Heart left ventricle (tissue), 16 donors: ENCODE data around the gene PTPRJ. TPM values are rescaled to one million over a fixed set of nuclear protein-coding genes. Genes with fewer than 3 reads are reported as not detected.

Source experiments
- ATAC-seq, 4 donors: fragments of 200-7000 bp; cut with Tn5 transposase; one replicate each; pipeline ENCODE4 v1.9.1; 2020 to 2022; ENCODE audit warnings: moderate library complexity in 4 of 4, mild to moderate bottlenecking in 3 of 4, moderate number of reproducible peaks in 1 of 4
- DNase-seq, 5 donors: peaks; one replicate each; pipeline ENCODE4 v3.0.0-alpha.2; 2020
- H3K27ac ChIP-seq, 12 donors: fragments of 200-600 bp; sonication (generic) in 4 of 12; one replicate each; pipeline versions ENCODE4 v1.5.0 to v1.8.0; 2016 to 2022; ENCODE audit warnings: mild to moderate bottlenecking in 2 of 12
- H3K27me3 ChIP-seq, 9 donors: fragments of 200-600 bp; sonication (generic) in 2 of 9; one replicate each; pipeline versions ENCODE4 v1.5.1 to v1.8.0; 2016 to 2022; ENCODE audit warnings: mild to moderate bottlenecking in 3 of 9
- H3K36me3 ChIP-seq, 9 donors: fragments of 200-600 bp; sonication (generic) in 2 of 9; one replicate each; pipeline versions ENCODE4 v1.5.0 to v1.8.0; 2018 to 2022; ENCODE audit warnings: mild to moderate bottlenecking in 2 of 9
- H3K4me1 ChIP-seq, 12 donors: fragments of 200-600 bp; sonication (generic) in 4 of 12; one replicate each; pipeline versions ENCODE4 v1.5.0 to v1.8.0; 2016 to 2022; ENCODE audit warnings: mild to moderate bottlenecking in 3 of 12
- H3K4me3 ChIP-seq, 12 donors: fragments of 200-600 bp; sonication (generic) in 4 of 12; one replicate each; pipeline versions ENCODE4 v1.5.0 to v1.8.0; 2017 to 2022; ENCODE audit warnings: mild to moderate bottlenecking in 9 of 12, moderate library complexity in 4 of 12
- H3K9me3 ChIP-seq, 12 donors: fragments of 200-600 bp; sonication (generic) in 4 of 12; one replicate each; pipeline versions ENCODE4 v1.5.0 to v1.8.0; 2016 to 2022; ENCODE audit warnings: mild to moderate bottlenecking in 1 of 12
- CTCF ChIP-seq, 12 donors: fragments of 200-600 bp; sonication (generic) in 4 of 12; IDR thresholded peaks; one replicate each; pipeline versions ENCODE4 v1.5.0 to v1.8.0; 2018 to 2022; ENCODE audit warnings: antibody characterized with exemption in 12 of 12, mild to moderate bottlenecking in 5 of 12
- POLR2A ChIP-seq, 2 donors: fragments of 450-650 bp; IDR thresholded peaks; one replicate each; pipeline ENCODE4 v1.6.1; 2017; ENCODE audit warnings: antibody characterized with exemption in 2 of 2, mild to moderate bottlenecking in 2 of 2, moderate library complexity in 2 of 2
- WGBS, 4 donors: extraction: QIAGEN DNeasy Blood & Tissue Kit in 2 of 4; methylation state at CpG; one replicate each; pipeline versions ENCODE4 v1.1.5 to v1.1.7; 2013 to 2018; 5-methylcytosine and 5-hydroxymethylcytosine counted together
- intact Hi-C, 10 donors: fragments of 100-400 bp; cut with DNase I; formaldehyde crosslinking; loops; one replicate each; pipeline versions ENCODE4 v1.11.1 to v1.14.2; 2022
- polyA plus RNA-seq, 2 donors: library from polyadenylated mRNA; stranded (reverse); fragments of 200-250 nt; gene quantifications; one replicate each; pipeline ENCODE4 v1.2.3, GENCODE V29; 2013
- total RNA-seq, 9 donors: library from RNA; depleted of rRNA in 2 of 9; stranded (reverse); fragments of >200 nt in 2 of 9; fragmentation: NEBNext Ultra II Directional in 3 of 9; extraction: Animal tissue kit (Norgen Biotek cat#: 25700) in 3 of 9; gene quantifications; one replicate each; pipeline versions ENCODE4 v1.1.0 to v1.2.4, GENCODE V29; 2016 to 2023
- donor health status: ischemic (EF 13 %, LVEDD 7.1; RV severe dilation, severe dysfunction).
- donor health status: healthy with polysubstance abuse.
- donor health status: DM: no; HTN: yes; CAD: no.
- donor health status: DM: no; HTN: no; CAD: no.
- donor health status: ischemic (EF 25% LVEDD 6.9; RV normal size, moderate dysfunction).
- donor health status: ischemic (EF 25% LVEDD 5.7; RV mildly dilated, moderate dysfunction).
- donor health status: healthy.
- donor health status: DM: yes; HTN: yes; CAD: no.
- donor health status: ischemic (EF 35%, LVEDD 5.7; RV mildly dilated, moderate dysfunction).
- donor health status: nonischemic (EF 11% LVEDD 7.7; RV severe dilation, severe dysfunction).
- donor health status: DM: yes; HTN: yes; CAD: no.
- donor health status: PGD.
- donor health status: ischemic (EF 29% LVEDD 5.4; RV normal size, mild dysfunction).
- donor health status: nonischemic (EF 23%, LVEDD 6.1; RV moderate dilation, normal function).

The PTPRJ gene
- total and polyA plus RNA-seq, 11 donors: 1.2 to 39.0 (median 6.3) TPM

DNA sequence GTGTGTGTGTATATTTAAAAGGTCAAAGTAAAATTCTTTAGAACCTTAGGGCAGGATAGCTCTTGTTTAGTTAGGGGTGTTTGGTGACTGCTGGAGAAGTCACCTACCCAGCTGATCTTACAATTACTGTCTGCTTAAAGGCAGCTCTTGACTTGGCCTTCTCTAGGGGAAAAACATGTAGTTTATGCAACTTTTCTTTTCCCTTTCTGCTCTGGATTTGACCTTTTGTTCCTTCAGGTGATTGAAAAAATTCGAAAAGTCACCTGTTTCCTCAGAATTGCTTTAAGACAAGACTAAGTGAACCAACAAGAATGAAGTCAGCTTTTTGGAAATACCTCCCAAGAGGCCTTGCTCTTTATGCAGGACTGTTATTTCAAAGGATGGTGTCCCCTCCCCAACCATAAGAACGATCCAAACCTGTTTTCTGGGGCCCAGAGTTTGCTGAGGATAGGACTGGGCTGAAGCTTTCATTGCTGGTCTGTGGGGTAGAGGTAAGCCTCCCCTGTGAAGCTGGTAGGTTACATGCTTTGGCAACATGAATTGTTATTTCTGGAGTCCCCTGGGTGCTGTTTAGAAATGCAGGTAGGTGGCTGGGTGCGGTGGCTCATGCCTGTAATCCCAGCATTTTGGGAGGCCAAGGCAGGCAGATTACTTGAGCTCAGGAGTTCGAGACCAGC is 111.2 kb downstream of the PTPRJ start:
- DNase-seq: no peak
- Histone ChIP-seq H3K9me3 (no peaks in the 10 kb centered on the region), H3K27me3 (no peaks in the 10 kb centered on the region), H3K36me3 (no peaks in the 10 kb centered on the region), H3K27ac (no peak overlapping the region), H3K4me3 (no peak overlapping the region), H3K4me1 (peaks cover 0 to 44% (median 18%) of the 10 kb centered on the region in 12 donors)
- intact Hi-C loops: no loop called here
- 72 to 87% (median 85%) methylated on average over 4 of the region's 4 CpGs for WGBS, 4 donors
- ATAC-seq: no peak
- TF ChIP-seq POLR2A (IDR thresholded peaks at IDR 0.05) (no peak), CTCF (IDR thresholded peaks at IDR 0.05) (no peak)

- H3K4me3 ChIP-seq: no peak overlapping the region
- WGBS, 4 donors: 83 to 87% (median 84%) methylated on average over 4 of the region's 4 CpGs
- intact Hi-C loops: loop anchor here in 1 of 10 donors (1.0 kb wide), 1 partner anchor 12 kb away; no protein-coding TSS in a partner anchor
These were observed 113.0 kb downstream of the PTPRJ start for GRCh38 chr11:48093323-48093722.

GRCh38 chr11:48093795-48094642 is 113.7 kb downstream of the PTPRJ start:
- H3K36me3 ChIP-seq: no peaks in the 10 kb centered on the region
- peak overlapping the region in 1 of 12 donors; percentile 3 for H3K27ac ChIP-seq
- no peaks in the 10 kb centered on the region for H3K9me3 ChIP-seq
- H3K4me3 ChIP-seq: no peak overlapping the region
- TF ChIP-seq POLR2A (IDR thresholded peaks at IDR 0.05) (no peak), CTCF (IDR thresholded peaks at IDR 0.05) (no peak)
- intact Hi-C loops: loop anchor here in 1 of 10 donors (1.0 kb wide), 1 partner anchor 13 kb away; no protein-coding TSS in a partner anchor
- H3K4me1 ChIP-seq: peaks cover 0 to 37% (median 10%) of the 10 kb centered on the region in 12 donors
- peak; percentile 59 to 90 (median 83) for ATAC-seq
- peak in 2 of 5 donors; percentile 40 to 44 for DNase-seq
- H3K27me3 ChIP-seq: no peaks in the 10 kb centered on the region
- WGBS, 4 donors: 23 to 50% (median 42%) methylated on average over 6 of the region's 6 CpGs

More at GRCh38 chr11:48093323-48093722, 113.0 kb downstream of the PTPRJ start:
- Histone ChIP-seq H3K36me3 (no peaks in the 10 kb centered on the region), H3K27ac (no peak overlapping the region), H3K4me1 (peaks cover 0 to 43% (median 13%) of the 10 kb centered on the region in 12 donors), H3K9me3 (no peaks in the 10 kb centered on the region), H3K27me3 (no peaks in the 10 kb centered on the region)
- DNase-seq: no peak
- TF ChIP-seq CTCF (IDR thresholded peaks at IDR 0.05) (no peak), POLR2A (IDR thresholded peaks at IDR 0.05) (no peak)
- no peak for ATAC-seq
